TTC549 (cell line): ENCODE results near the gene PAPPA2.

Experiments
- FAIRE-seq: peaks from 2 replicates; lab custom pipeline; 2012; peaks lifted over from hg19 to GRCh38; lab: Jason Lieb, UNC

PAPPA2 gene

GRCh38 chr1:176773038-176773437 is 310.1 kb downstream of the PAPPA2 start:
- no peak for FAIRE-seq

GRCh38 chr1:176774224-176774623 is 311.2 kb downstream of the PAPPA2 start:
- no peak for FAIRE-seq

DNA sequence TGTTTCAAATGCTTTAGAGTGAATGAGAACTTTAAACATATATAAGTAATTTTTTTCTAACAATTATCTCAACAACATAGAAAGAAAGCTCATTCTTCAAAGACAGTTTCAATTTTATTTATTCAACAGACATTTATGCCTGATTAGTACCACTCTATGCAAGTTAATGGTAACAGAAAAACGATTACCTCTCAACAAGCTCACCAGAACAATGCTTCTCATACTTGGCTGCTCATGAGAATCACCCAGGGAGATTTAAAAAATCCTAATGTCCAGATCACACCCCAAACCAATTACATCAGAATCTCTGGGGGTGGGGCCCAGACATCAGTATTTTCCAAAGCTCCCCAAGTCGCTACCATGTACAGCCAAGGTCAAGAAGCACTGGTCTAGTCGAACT is 312.4 kb downstream of the PAPPA2 start:
- FAIRE-seq = no peak

DNA sequence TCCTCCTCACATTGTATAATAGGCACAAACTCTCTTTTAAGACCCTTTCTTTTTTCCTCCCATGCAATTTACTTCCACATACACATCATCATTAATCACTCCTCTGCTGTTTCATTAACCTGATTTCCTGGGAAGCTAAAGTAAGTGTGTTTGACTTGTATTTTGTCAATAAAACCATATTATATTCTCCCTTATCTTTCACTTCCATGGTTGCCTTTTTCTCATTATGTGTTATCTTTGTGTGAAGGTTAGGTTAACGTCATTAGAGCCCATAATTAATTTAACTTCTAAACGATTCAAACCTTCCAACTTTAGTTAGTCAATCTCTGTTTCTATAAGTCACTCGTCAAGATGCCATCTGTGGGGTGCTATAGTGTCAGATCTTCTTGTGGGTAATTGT is 313.0 kb downstream of the PAPPA2 start:
- no peak for FAIRE-seq

GRCh38 chr1:176778056-176778455 is 315.1 kb downstream of the PAPPA2 start:
- FAIRE-seq = no peak

DNA sequence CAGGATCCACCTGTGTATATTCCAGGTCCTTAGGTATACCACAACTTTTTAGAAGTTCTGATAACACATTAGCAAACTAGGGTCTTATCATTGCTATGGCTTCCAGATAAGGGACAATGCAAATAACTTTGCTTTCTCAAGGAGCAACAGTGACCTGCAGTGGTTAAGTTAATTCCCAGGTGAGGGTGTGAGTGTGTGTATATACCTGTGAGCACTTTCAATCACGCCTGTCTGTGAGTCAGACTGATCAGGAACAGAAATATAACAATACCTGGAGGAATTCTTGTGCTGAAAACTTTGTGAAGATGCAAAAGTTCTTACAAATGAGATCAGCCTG is 317.0 kb downstream of the PAPPA2 start:
- FAIRE-seq = no peak

- no peak for FAIRE-seq
Measured at GRCh38 chr1:176783309-176783708, 320.3 kb downstream of the PAPPA2 start.

DNA sequence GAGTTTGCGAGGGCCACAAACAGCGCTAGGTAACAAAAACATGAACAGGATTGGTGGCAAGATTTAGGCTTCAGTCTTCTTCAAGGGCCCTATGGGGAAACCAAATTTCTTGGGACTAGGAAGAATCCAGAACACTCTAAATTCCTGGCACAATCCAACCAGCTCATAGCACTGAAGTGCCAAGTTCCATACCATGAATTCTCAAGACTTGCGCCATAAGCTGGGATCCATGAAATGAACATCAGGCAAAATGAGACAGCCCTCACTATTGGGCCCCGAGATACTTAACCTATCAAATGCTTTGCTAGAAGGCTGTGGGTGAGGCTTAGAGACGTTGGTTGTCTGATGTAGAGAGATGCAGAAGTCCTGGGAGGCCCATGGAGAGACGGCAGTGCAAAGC is 322.1 kb downstream of the PAPPA2 start:
- FAIRE-seq = no peak

DNA sequence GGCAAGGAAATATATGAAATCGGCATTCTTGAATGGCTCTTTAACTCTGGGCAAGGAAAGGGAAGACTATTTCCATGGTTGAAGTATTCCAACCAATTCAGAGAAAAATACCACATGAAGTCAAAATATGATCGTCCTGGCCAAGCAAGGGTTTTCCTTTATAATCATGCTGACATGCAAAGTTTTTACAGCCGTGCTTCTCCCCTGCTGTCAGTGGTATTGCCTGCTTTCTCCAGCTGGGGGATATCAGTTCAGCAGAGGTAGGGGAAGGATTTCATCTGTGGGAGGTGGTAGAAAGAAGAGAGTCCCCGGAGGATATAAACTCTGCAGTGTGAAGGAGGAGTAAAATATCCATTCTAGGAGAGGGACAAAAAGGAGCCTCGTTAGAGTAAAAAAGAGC is 322.8 kb downstream of the PAPPA2 start:
- no peak for FAIRE-seq

- no peak for FAIRE-seq
Measured at GRCh38 chr1:176786274-176786673, 323.3 kb downstream of the PAPPA2 start.

- no peak for FAIRE-seq
Measured at GRCh38 chr1:176789571-176790090, 326.7 kb downstream of the PAPPA2 start.

- no peak for FAIRE-seq
Measured at GRCh38 chr1:176790786-176791185, 327.8 kb downstream of the PAPPA2 start.

DNA sequence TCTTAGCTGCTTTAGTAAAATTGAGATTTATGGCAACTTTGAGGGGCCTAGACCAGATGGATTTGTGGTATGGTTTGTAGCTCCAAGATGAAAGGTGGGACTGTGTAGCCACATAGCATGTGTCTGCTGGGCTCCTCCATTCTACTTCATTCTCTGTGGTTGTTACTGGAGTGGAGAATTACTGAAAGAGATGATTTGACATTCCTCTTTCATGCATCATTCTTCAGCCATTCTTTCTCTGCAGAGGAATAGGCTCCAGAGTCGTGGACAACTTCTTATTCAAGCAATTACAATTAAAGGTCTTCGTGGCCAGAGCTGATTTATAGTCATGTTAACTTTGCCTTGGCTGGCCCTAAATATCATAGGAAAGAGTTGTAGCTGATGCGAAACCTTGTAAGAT is 328.9 kb downstream of the PAPPA2 start:
- no peak for FAIRE-seq

DNA sequence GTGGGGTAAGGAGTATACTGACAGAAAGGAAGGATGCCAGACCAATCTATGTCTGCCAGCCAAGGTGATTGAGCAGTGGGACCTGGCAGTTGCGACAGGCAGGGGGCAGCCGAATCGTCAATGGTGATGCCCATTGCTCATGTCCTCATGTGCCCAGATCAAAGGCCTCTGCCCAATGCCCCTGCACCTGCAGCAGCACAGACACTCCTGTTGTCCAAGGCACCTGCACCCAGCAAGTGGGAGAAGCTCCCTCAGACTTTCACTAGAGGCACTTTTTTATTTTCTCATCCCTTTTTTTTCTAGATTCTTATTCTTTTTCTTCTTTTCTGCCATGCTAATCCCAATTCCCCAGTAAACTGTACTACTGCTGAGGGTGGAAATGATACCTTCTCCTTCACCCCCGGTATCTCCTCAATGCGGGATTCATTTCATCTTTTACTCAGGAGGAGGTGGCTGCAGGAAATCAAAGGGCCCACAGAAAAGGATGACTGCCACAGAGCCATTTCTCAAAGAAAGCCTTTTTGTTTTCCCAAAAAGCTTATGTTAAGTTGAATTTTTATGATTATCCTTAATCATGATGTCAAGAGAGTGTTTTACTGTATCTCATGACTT is 332.0 kb downstream of the PAPPA2 start:
- no peak for FAIRE-seq

DNA sequence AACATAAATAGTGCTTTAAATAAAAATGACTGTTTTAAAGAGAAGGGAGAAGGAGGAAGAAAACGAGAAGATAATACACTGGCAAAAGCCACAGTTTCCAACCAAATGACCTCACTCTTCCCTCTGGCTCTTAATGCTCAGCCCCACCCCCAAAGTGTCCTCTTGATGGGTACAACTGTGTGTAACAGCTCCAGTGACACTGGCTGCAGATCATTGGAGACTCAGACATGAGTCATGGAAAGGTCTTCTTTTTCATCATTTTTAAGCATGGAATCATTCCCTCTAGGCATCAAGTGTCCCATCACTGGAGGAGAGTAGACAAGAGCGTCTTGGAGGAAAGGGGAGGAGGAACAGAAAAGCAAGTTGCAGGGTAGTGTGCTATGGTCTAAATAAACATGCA is 333.0 kb downstream of the PAPPA2 start:
- FAIRE-seq = no peak

DNA sequence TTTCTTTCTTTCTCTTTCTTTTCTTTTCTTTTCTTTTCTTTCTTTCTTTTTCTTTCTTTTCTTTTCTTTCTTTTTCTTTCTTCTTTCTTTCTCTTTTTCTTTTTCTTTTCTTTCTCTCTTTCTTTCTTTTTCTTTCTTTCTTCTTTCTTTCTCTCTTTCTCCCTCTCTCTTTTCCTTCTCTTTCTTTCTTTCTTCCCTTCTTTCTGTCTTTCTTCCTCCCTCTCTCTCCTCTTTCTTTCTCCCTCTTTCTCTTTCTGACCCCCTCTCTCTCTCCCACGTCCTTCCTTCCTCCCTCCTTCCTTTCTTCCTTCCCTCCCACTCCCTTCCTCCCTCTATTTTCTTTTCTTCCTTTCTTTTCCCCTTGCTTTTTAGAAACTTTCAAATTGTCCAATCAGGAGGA is 333.6 kb downstream of the PAPPA2 start:
- FAIRE-seq = no peak

DNA sequence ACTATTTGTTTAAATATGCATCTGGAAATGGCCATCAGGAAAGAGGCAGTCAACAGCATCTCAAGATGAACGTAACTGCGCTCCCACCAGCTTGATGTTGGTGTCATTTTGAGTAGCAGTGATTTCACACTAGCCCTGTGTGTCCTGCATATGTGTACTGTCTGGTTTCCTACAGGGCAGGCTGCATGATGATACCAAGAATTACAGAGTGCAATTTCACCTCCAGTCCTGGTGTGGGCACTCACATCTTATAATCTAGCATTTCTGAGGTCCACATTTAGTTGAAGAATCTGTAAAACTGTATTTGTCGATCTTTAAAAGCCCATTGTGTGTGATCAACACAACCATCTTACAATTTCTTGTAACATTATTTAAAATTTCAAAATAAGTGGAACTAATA is 336.4 kb downstream of the PAPPA2 start:
- FAIRE-seq = no peak

DNA sequence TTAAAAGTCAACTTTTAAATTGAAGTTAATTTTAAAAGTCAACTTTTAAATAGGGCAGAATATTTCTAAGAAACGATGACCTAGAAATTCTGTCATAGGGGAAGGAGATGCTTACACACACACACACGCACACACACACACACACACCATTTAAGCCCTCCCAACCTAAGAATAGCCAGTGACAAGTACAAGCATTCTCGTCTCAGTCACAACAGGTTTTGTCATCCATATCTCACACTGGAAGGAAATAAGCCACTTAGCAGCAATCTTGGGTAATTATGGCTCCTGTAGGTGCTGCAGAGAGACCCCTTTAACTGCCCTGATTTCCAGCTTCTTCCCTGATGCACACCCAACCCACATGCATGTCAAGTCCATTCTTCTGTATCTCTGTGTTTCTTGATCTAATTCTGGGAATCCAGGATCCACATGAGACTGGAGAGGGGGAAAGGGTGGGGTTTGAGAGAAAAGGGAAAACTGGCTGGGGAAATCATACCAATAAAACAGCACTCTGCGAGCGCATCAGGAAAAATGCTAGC is 338.1 kb downstream of the PAPPA2 start:
- FAIRE-seq = no peak

GRCh38 chr1:176801514-176802020 is 338.6 kb downstream of the PAPPA2 start:
- no peak for FAIRE-seq

DNA sequence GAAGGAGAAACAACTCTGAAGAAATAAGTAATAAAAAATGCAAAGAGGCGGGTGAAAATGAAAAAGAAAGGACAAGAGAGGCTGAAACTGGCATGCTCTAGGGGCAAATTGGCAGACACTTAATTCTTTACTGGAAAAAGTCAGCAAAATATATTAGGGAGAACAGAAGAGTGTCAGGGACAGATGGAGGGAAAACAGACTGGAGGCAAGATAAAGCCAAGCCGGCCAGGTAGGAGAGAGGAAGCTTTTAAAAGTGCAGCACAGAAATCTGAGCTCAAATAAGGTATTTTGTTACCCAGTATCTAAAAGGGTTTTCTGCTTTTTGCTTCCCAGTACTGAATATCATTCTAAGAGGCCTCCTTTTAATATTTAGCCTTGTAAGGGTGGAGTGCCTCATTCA is 339.3 kb downstream of the PAPPA2 start:
- no peak for FAIRE-seq

DNA sequence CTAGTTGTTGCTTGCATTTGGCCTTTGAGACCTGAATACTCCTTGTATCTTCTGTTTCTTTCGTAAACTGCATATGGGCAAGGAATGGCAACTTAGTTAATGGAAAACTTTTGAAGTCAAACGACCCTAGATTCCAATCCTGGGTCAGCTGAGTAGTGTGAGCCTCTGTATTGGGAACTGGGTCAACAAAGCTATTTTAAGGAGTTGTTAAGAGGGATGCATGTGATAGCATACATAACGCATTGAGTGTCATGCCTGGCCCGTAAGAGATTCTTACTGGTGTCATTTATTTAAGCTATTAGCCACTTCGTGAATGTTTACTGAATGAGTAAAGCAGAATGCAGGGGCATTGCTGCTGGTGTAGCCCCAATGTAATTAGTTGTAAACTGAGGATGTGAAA is 340.1 kb downstream of the PAPPA2 start:
- no peak for FAIRE-seq

DNA sequence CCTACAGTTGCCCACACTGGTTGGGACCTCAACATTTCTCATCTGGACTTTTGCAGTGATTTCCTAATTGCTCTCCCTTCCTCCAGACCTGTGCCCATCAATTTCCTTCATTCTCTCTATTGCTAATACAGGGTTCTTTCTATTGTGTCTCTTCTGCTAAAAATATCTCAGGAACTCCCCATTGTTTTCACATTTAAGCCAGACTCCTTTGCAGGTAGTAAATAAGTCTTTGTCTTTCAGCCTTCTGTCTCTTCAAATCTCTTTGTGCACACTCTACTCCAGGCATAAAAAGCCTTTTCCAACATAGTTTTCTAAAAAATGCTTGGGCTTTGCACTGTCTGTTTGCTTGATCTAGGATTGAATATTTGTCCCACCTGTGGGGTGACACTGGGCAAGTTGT is 340.6 kb downstream of the PAPPA2 start:
- no peak for FAIRE-seq

GRCh38 chr1:176809292-176809691 is 346.3 kb downstream of the PAPPA2 start:
- FAIRE-seq = no peak

GRCh38 chr1:176811511-176812288 is 348.7 kb downstream of the PAPPA2 start:
- no peak for FAIRE-seq
